ENCODE data around the gene CAMK2B.

DNA sequence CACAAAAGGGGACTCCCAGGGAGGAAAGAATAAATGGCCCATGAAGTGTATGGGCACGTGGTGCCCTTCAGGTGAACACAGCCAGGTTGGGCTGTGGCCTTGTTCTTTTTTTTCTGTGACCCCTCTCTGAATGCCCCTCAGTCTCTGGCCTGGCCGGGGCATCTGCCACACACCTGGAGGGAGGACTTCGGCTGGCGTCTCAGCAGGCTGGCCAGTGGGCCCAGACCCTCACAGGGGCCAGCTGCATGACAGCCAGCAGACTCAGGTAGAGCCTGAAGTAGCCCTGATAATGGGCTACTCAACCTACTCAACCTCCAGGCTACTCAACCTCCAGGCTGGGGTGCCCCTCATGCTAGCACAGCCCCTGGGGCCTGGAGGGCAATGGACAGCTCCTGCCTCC lies 9.8 kb upstream of the CAMK2B start:
- TF ChIP-seq CREB1 (IDR thresholded peaks at IDR 0.05; ENCODE audit: low read depth) (no peak), EGR1 (IDR thresholded peaks at IDR 0.05) (no peak), ZBTB7A (IDR thresholded peaks at IDR 0.05; ENCODE audit: low read depth) (no peak), TAF1 (IDR thresholded peaks at IDR 0.05; ENCODE audit: low read depth) (no peak), EP300 (IDR thresholded peaks at IDR 0.05; ENCODE audit: borderline replicate concordance) (no peak), CEBPB (IDR thresholded peaks at IDR 0.05) (no peak), TEAD4 (IDR thresholded peaks at IDR 0.05) (no peak), FOXM1 (IDR thresholded peaks at IDR 0.05; ENCODE audit: borderline replicate concordance, low read depth) (no peak), TCF12 (IDR thresholded peaks at IDR 0.05; ENCODE audit: low read depth) (no peak)
- TF ChIP-seq, protein P1, sequence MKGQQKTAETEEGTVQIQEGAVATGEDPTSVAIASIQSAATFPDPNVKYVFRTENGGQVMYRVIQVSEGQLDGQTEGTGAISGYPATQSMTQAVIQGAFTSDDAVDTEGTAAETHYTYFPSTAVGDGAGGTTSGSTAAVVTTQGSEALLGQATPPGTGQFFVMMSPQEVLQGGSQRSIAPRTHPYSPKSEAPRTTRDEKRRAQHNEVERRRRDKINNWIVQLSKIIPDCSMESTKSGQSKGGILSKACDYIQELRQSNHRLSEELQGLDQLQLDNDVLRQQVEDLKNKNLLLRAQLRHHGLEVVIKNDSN (IDR thresholded peaks at IDR 0.05), result no peak
- TF ChIP-seq, protein P2, sequence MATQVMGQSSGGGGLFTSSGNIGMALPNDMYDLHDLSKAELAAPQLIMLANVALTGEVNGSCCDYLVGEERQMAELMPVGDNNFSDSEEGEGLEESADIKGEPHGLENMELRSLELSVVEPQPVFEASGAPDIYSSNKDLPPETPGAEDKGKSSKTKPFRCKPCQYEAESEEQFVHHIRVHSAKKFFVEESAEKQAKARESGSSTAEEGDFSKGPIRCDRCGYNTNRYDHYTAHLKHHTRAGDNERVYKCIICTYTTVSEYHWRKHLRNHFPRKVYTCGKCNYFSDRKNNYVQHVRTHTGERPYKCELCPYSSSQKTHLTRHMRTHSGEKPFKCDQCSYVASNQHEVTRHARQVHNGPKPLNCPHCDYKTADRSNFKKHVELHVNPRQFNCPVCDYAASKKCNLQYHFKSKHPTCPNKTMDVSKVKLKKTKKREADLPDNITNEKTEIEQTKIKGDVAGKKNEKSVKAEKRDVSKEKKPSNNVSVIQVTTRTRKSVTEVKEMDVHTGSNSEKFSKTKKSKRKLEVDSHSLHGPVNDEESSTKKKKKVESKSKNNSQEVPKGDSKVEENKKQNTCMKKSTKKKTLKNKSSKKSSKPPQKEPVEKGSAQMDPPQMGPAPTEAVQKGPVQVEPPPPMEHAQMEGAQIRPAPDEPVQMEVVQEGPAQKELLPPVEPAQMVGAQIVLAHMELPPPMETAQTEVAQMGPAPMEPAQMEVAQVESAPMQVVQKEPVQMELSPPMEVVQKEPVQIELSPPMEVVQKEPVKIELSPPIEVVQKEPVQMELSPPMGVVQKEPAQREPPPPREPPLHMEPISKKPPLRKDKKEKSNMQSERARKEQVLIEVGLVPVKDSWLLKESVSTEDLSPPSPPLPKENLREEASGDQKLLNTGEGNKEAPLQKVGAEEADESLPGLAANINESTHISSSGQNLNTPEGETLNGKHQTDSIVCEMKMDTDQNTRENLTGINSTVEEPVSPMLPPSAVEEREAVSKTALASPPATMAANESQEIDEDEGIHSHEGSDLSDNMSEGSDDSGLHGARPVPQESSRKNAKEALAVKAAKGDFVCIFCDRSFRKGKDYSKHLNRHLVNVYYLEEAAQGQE (IDR thresholded peaks at IDR 0.05; ENCODE audit: low read depth), result no peak
- TF ChIP-seq, protein P3, sequence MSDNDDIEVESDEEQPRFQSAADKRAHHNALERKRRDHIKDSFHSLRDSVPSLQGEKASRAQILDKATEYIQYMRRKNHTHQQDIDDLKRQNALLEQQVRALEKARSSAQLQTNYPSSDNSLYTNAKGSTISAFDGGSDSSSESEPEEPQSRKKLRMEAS (IDR thresholded peaks at IDR 0.05), result no peak
